Activated T-helper 2 cell treated with anti-CD3 and anti-CD28 coated beads, Interferon-gamma antibody, Interleukin-2, Interleukin-4, amounts not matched to agents 10 μg/mL and 5 μg/mL and 100 μg/mL, durations not matched to agents 14 hours and 24 hours and 36 hours (primary cell): ENCODE data around the gene SLC26A11. TPM values are rescaled to one million over a fixed set of nuclear protein-coding genes. Genes with fewer than 3 reads are reported as not detected.
A peak's percentile ranks its signal among the peaks of the same experiment; 100 is the strongest.

Experiments used
- DNase-seq: peaks from one replicate; pipeline ENCODE4 v3.0.0; 2021; ENCODE audit warnings: low spot score
- H3K27ac Mint-ChIP-seq: one replicate; pipeline ENCODE4 v1.8.0; 2021; ENCODE audit warnings: mixed read lengths
- H3K27me3 Mint-ChIP-seq: one replicate; pipeline ENCODE4 v1.8.0; 2021; ENCODE audit warnings: low read depth, mixed read lengths
- H3K36me3 Mint-ChIP-seq: one replicate; pipeline ENCODE4 v1.8.0; 2021; ENCODE audit warnings: low read depth, mixed read lengths
- H3K4me1 Mint-ChIP-seq: one replicate; pipeline ENCODE4 v1.8.0; 2021; ENCODE audit warnings: low read depth, mixed read lengths
- H3K4me3 Mint-ChIP-seq: one replicate; pipeline ENCODE4 v1.8.0; 2021; ENCODE audit warnings: low read depth, mild to moderate bottlenecking, moderate library complexity, mixed read lengths
- H3K9me3 Mint-ChIP-seq: one replicate; pipeline ENCODE4 v1.8.0; 2021; ENCODE audit warnings: mixed read lengths
- intact Hi-C: fragments of 100-400 bp; cut with micrococcal nuclease; formaldehyde crosslinking; loops from one replicate; pipeline ENCODE4 v1.15.1; 2023
- total RNA-seq: library from RNA; stranded (reverse); gene quantifications from 2 replicates; pipeline ENCODE4 v1.2.3, GENCODE V29; 2022

Gene SLC26A11
- total RNA-seq, 1 donor from 2014 or later: 9.7 TPM

DNA sequence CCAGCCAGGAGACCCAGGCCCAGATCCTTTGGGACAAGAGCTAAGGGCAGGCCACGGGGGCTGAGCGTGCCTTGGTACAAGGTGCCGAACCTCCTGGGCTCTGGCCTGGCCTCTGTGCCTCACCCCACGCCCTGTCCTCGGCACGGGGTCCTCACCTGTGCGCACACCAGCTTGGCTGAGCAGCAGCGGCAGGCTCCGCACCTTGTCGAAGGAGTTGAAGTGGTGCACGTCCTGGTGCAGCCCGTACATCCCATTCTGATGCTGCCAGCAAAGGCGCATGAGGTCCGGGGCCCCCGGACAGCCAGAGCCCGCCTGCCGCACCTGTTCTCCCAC is 5.4 kb upstream of the SLC26A11 start:
- H3K4me1 Mint-ChIP-seq: peaks cover 12% of the 10 kb centered on the region
- DNase-seq: no peak
- no peak overlapping the region for H3K27ac Mint-ChIP-seq
- no peaks in the 10 kb centered on the region for H3K27me3 Mint-ChIP-seq
- H3K36me3 Mint-ChIP-seq: peaks cover 28% of the 10 kb centered on the region
- H3K9me3 Mint-ChIP-seq: no peaks in the 10 kb centered on the region
- no peak overlapping the region for H3K4me3 Mint-ChIP-seq
- intact Hi-C loops: loop anchor here (5.0 kb wide), 1 partner anchor 52 kb away; no protein-coding TSS in a partner anchor

DNA sequence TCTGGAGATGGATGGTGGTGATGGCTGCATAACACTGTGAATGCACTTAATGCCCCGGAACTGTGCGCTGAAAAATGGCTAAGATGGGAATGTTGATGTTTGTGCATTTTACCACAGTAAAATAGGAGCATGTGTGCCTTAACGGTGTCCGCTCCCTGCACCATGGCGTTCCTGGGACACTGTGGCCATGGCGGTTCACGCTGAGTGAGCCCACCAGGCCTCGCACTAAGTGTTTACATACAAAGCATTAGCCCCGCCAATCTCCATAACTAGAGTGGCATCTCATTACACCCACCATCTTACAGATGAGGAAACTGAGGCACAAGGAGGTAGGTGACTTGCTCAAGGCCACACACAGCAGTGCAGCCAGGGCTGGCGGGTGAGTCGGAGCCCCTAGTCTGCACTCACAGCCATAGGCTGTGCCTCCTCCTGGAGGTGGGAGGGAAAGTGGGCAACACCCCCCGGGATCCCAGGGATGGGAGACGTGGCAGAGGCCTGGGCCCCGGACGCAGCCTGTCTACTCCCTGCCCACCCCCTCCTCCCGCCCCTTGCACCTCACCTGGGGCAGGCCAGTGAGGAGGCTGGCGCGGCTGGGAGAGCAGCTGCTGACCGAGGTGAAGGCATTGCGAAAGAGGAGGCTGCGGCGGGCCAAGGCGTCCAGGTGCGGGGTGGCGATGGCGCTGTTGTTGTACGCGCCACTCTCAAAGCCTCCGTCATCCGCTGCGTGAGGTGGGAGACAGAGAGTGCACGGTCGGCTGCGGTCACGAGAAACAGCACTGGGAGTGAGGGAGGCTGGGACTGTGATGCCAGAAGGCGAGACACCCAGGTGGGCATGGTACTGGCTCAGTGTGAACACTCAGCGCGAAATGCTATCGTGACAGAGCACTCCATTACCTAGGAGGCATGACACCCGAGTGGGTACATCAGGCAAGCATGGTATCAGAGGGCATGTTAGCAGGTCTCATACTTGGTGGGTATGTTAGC is 3.5 kb upstream of the SLC26A11 start:
- Mint-ChIP-seq H3K9me3 (no peaks in the 10 kb centered on the region), H3K36me3 (peaks cover 20% of the 10 kb centered on the region), H3K4me1 (peaks cover 14% of the 10 kb centered on the region), H3K27me3 (no peaks in the 10 kb centered on the region), H3K27ac (no peak overlapping the region), H3K4me3 (no peak overlapping the region)
- intact Hi-C loops: loop anchor here (5.0 kb wide), 1 partner anchor 51 kb away; no protein-coding TSS in a partner anchor
- DNase-seq: no peak

DNA sequence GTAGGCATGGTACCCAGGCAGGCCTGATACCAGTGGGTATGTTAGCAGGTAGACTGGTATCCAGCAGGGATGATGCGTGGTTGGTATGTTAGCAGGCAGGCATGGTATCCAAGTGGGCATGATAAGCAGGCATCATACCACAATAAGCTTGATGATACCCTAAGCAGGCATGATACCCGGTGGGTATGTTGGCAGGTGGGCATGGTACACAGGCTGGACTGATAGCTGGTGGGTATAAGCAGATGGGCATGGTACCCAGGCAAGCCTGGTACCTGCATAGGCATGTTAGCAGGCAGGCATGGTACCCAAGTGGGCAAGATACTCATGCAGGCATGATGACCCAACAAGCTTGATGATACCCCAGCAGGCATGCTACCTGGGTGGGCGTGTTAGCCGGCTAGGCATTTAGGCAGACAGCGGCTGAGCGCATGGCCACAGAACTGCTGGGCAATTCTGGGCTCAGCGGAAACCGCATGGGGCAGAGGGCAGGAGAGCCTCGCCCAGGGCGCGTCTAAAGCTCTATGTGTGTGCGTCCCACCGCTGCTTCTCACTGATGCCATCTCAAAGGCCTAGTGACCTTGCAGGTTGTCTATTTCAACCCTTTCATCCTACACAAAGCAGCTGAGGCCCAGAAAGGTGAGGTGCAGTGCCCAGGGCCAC is 2.4 kb upstream of the SLC26A11 start:
- DNase-seq: no peak
- intact Hi-C loops: loop anchor here (2.0 to 5.0 kb wide), 2 partner anchors 37 to 49 kb away; no protein-coding TSS in a partner anchor
- H3K36me3 Mint-ChIP-seq: peaks cover 20% of the 10 kb centered on the region
- H3K4me1 Mint-ChIP-seq: peaks cover 14% of the 10 kb centered on the region
- no peaks in the 10 kb centered on the region for H3K9me3 Mint-ChIP-seq
- H3K27ac Mint-ChIP-seq: peak overlapping the region; percentile 0
- H3K27me3 Mint-ChIP-seq: no peaks in the 10 kb centered on the region
- no peak overlapping the region for H3K4me3 Mint-ChIP-seq

DNA sequence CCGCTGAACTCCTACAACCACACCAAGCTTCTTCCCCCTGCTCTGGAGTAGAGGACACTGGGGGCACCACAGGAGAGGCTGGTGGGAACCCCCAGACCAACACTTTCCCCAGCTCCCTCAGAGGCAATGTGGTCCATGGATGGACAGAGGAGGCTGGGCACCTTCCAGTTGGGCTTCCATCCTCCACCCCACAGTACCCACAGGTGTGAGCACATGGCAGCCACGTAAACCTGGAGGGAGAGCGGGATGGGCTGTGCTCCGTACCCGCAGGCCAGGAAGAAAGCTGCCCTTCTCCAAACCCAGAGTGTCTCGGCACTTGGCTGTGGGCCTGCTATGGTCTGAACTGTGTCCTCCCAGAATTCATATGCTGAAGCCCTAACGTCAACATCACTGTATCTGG is 1.8 kb upstream of the SLC26A11 start:
- no peak for DNase-seq
- Mint-ChIP-seq H3K36me3 (peaks cover 20% of the 10 kb centered on the region), H3K4me3 (peak overlapping the region; percentile 87), H3K4me1 (peaks cover 16% of the 10 kb centered on the region), H3K9me3 (no peaks in the 10 kb centered on the region), H3K27ac (peak overlapping the region; percentile 83), H3K27me3 (no peaks in the 10 kb centered on the region)
- intact Hi-C loops: loop anchor here (2.0 to 5.0 kb wide), 2 partner anchors 36 to 49 kb away; no protein-coding TSS in a partner anchor

DNA sequence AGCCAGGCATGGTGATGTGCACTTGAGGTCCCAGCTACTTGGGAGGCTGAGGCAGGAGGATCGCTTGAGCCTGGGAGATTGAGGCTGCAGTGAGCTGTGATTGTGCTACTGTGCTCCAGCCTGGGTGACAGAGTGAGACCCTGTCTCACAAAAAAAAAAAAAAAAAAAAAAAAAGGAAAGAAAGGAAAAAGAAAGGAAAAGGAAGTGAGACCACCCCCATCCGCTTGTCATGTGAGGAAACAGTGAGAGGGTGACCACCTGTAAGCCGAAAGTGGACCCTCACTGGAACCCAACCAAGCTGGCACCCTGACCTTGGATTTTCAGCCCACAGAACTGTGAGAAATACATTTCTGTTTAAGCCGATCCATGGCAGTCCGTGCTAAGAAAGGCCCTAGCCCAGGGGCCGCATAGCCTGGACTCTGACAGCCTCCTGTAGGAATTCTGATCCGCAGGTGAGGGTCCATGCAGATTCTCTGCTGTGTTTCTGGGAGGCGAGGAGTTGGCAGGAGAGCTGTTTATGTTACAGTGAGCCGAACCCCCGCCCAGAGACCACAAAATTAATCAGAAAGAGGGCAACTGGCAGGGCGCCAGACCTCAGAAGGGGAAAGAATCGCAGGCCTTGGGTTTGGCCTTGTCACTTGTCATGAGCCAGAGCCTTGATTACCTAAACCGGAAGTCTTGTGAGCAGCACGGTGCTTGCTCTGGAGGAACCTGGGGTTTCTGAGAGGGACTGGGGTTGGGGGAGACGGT is 1.0 kb upstream of the SLC26A11 start:
- H3K27me3 Mint-ChIP-seq: no peaks in the 10 kb centered on the region
- peak overlapping the region; percentile 87 for H3K4me3 Mint-ChIP-seq
- DNase-seq: peak; percentile 84
- H3K4me1 Mint-ChIP-seq: peaks cover 20% of the 10 kb centered on the region
- peak overlapping the region; percentile 83 for H3K27ac Mint-ChIP-seq
- intact Hi-C loops: loop anchor here (2.0 to 5.0 kb wide), 2 partner anchors 36 to 48 kb away; no protein-coding TSS in a partner anchor
- no peaks in the 10 kb centered on the region for H3K9me3 Mint-ChIP-seq
- peaks cover 20% of the 10 kb centered on the region for H3K36me3 Mint-ChIP-seq

DNA sequence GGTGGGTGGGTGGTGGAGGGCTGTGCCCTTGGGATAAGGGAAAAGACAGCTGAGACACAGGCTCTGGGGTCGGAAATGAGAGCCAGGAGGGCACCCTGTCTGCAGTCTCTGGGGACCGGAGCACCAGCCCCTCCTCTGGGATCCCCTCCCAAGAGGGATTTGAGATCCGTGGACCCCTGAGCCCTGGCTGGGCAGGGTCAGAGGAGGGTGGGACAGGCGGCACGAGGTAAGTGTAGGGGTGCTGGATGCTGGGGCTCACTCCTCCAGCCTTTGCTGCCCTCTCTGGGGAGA is 519 bp upstream of the SLC26A11 start:
- DNase-seq: no peak
- intact Hi-C loops: loop anchor here (2.0 to 5.0 kb wide), 2 partner anchors 35 to 48 kb away; no protein-coding TSS in a partner anchor
- H3K27ac Mint-ChIP-seq: peak overlapping the region; percentile 83
- H3K4me3 Mint-ChIP-seq: peak overlapping the region; percentile 87
- H3K4me1 Mint-ChIP-seq: peaks cover 24% of the 10 kb centered on the region
- H3K9me3 Mint-ChIP-seq: no peaks in the 10 kb centered on the region
- H3K27me3 Mint-ChIP-seq: no peaks in the 10 kb centered on the region
- peaks cover 20% of the 10 kb centered on the region for H3K36me3 Mint-ChIP-seq

DNA sequence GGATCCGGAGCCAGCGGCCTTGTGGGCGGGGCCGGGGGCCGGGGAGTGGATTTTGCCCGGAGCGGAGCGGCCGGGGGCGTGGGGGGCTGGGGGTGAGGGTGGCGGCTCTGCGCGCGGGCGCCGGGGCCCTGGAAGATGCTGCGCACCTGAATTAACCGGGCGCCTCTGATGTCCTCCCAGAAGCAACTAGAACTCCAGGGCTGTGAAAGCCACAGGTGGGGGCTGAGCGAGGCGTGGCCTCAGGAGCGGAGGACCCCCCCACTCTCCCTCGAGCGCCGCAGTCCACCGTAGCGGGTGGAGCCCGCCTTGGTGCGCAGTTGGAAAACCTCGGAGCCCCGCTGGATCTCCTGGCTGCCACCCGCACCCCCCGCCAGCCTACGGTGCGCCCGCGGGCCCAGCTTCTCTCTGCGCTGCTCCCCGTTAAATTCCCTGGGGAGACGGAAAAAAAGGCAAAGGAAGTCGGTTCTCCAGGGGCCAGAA is 549 bp downstream of the SLC26A11 start:
- Mint-ChIP-seq H3K9me3 (no peaks in the 10 kb centered on the region), H3K27ac (no peak overlapping the region), H3K4me1 (peaks cover 24% of the 10 kb centered on the region), H3K4me3 (peak overlapping the region; percentile 81), H3K36me3 (peaks cover 18% of the 10 kb centered on the region), H3K27me3 (no peaks in the 10 kb centered on the region)
- DNase-seq: no peak
- intact Hi-C loops: no loop called here

DNA sequence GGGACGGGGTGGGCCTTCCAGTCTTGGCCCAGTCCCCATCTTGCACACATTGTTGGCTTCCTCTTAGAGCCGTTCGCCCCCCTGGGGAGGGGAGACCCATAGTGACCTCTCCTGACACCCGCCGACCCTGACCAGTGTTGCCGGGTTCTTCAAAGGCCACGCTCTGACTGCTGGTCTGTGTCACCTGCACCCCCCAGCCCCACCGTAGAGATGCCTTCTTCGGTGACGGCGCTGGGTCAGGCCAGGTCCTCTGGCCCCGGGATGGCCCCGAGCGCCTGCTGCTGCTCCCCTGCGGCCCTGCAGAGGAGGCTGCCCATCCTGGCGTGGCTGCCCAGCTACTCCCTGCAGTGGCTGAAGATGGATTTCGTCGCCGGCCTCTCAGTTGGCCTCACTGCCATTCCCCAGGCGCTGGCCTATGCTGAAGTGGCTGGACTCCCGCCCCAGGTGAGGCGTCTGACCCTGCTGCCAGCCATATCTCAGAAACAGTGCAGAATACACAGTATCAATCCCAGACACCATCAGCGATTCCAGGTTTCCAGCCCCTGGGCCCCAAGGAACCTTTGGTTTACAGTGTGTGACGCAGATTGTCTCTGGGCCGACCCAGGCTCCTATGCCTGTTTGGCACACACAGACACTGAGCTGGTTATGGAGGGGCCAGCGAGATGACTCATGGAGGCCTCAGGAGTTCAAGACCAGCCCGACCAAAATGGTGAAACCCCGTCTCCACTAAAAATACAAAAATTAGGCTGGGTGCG is 1.3 kb downstream of the SLC26A11 start:
- Mint-ChIP-seq H3K36me3 (peaks cover 11% of the 10 kb centered on the region), H3K4me3 (peak overlapping the region; percentile 81), H3K27ac (peak overlapping the region; percentile 47), H3K9me3 (no peaks in the 10 kb centered on the region), H3K4me1 (peaks cover 24% of the 10 kb centered on the region), H3K27me3 (no peaks in the 10 kb centered on the region)
- intact Hi-C loops: no loop called here
- no peak for DNase-seq

DNA sequence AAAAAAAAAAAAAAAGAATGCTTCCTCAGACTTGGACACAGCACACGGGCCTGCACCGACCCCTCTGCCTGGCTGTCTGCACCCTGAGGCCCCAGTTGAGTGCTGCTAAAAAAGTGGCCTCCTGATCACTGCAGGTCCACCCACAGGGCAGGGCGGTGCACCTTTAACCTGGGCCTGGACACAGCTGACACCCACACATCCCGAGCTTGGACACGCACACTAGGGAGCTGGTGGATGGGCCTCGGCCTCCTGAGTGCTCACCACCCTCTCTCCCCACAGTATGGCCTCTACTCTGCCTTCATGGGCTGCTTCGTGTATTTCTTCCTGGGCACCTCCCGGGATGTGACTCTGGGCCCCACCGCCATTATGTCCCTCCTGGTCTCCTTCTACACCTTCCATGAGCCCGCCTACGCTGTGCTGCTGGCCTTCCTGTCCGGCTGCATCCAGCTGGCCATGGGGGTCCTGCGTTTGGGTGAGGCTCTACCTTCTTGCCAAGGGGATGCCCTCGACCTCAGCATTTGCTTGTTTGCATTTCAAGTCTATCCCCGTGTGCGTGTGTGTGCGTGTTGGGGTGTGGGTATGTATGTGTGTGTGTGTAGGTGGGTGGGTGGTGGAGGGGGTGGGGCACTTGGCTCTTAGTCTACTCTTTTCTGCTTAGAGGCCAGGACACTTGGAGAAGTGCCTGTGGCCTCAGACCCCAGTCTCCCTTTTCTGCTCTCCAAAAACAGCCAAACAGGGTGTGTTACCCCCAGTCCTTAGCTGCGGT is 2.3 kb downstream of the SLC26A11 start:
- DNase-seq: no peak
- peak overlapping the region; percentile 42 for H3K4me3 Mint-ChIP-seq
- peaks cover 21% of the 10 kb centered on the region for H3K4me1 Mint-ChIP-seq
- H3K9me3 Mint-ChIP-seq: no peaks in the 10 kb centered on the region
- no peak overlapping the region for H3K27ac Mint-ChIP-seq
- intact Hi-C loops: no loop called here
- no peaks in the 10 kb centered on the region for H3K27me3 Mint-ChIP-seq
- peaks cover 3% of the 10 kb centered on the region for H3K36me3 Mint-ChIP-seq

DNA sequence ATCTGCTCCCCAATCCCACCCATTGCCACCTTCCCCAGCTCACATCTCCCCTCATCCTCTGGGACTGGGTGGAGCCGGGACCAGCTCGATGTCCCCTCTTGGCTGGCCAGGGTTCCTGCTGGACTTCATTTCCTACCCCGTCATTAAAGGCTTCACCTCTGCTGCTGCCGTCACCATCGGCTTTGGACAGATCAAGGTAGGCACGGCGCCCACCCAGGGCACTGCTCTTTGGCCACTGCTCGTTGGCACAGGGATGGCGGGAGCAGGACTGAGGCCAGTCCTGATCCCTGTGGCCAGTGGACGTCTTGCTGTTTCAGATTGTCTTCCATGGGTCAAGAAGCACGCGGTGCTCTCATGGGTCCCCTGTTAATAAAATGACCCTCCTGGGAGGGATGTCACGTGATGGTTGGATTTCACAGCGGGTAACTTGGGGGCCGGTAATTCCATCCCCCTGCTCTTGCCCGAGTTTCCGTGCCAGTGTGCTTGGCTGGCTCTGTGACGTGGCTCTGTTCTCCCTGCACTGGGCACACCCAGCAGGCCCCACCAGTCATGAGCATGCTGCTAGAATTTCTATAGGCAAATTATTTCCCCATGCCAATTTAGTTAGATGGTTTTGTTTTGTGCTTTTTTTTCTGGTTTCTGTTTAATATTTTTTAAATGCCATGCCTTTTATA is 3.1 kb downstream of the SLC26A11 start:
- H3K36me3 Mint-ChIP-seq: no peaks in the 10 kb centered on the region
- no peak for DNase-seq
- no peak overlapping the region for H3K27ac Mint-ChIP-seq
- no peaks in the 10 kb centered on the region for H3K27me3 Mint-ChIP-seq
- no peaks in the 10 kb centered on the region for H3K9me3 Mint-ChIP-seq
- H3K4me3 Mint-ChIP-seq: peak overlapping the region; percentile 42
- peaks cover 21% of the 10 kb centered on the region for H3K4me1 Mint-ChIP-seq
- intact Hi-C loops: no loop called here

DNA sequence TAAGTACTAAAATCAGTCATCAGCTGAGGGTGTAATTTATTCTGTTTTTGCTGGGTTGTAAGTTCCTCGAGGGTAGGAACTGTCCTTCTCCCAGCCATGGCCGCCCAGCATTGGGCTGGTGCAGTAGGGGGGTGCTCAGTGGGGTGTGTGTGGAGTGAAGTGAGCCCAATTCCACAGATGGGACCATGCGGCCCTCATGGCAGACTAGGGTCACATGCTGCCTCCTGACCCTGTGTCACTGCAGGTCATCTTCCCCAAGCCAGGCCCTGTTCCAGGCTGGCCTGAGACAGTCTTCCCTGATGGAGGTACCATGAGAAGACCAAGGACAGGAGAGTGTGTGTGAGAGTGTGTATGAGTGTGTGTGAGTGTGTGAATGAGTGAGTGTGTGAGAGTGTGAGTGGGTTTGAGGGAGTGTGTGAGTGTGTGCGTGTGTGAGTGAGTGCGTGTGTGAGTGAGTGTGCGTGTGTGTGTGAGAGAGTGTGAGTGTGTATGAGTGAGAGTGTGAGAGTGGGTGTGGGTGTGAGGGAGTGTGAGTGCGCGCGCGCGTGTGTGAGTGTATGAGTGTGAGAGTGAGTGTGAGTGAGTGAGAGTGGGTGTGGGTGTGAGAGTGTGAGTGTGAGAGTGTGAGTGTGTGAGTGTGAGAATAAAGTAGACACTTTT is 3.7 kb downstream of the SLC26A11 start:
- peaks cover 15% of the 10 kb centered on the region for H3K4me1 Mint-ChIP-seq
- H3K27me3 Mint-ChIP-seq: no peaks in the 10 kb centered on the region
- no peak overlapping the region for H3K27ac Mint-ChIP-seq
- H3K4me3 Mint-ChIP-seq: no peak overlapping the region
- intact Hi-C loops: no loop called here
- H3K36me3 Mint-ChIP-seq: no peaks in the 10 kb centered on the region
- H3K9me3 Mint-ChIP-seq: no peaks in the 10 kb centered on the region
- DNase-seq: no peak
